ENCODE results near the gene HTR3E.

Gene HTR3E

DNA sequence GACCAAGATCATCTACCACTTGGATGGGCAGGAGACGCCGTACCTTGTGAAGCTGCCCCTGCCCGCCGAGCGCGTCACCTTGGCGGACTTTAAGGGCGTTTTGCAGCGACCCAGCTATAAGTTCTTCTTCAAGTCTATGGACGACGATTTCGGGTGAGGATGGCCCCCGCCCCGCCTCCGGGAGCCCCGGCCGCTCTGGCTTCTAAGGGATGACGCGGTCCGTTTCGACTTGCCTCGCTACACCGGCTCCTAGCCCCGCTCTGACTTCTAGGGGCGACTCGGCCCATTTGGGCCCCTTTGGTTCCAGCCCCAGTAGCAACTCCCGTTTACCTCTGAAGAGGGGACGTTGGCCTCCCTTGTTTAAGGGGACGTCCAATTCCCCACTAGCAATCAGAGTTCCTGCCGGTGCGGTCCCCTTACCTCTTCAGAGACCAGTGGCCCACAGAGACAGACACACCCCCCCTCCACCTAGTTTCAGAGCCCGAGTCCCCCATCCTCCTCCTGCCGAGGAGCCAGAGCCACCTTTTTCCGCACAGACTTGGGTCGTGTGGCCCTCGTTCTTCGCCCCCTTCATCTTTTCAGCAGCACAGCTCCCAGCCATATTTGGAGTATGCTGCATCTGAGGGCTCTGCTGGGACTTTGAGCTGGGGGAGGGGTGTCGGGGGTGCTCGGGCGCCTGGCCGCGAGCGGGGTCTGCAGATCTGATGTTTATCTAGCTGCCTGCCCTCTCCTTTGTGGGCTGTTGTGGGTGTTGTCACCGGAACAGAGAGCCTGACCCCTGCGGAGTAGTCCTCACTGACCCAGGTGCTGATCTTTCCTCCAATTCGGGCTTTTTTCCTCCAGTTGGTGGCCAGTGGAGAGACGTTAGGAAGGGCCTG, 59.0 kb downstream of the HTR3E start:
- no peak for DNase-seq (ENCODE audit: low read depth)

DNA sequence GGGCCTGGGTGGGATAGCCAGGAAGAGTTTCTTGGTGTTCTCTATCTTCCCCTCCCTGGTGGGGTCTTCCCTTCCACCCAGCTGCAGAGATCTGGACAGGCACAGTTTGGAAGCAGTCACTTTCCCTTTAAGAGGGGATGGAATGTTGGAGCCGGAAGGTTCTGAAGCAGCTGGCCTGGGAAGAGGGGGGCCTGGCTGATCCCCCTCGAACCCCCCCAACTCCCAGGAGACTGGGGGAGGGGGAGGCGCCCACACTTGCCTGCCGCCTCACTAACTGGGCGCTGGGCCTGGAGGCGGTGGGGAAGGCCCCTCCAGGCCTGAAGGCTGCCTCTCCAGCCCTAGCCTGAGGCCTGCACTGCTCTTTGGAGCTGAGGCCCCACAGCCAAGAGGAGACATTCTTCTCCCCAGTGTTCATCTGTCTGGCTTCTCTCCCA, 59.7 kb downstream of the HTR3E start:
- DNase-seq (ENCODE audit: low read depth) = no peak

Measured in stimulated activated CD4-positive, alpha-beta T cell treated with anti-CD3 and anti-CD28 coated beads, Interleukin-2, amount 100 ng/mL, for 4 hours (primary cell).